Amygdala (tissue), 56 donors: Measurements from ENCODE around the gene BUD23.

Experiments
- DNase-seq, 56 donors: peaks; one replicate each; lab custom pipeline; 2025; lab: John Stamatoyannopoulos, UW

BUD23 gene

DNA sequence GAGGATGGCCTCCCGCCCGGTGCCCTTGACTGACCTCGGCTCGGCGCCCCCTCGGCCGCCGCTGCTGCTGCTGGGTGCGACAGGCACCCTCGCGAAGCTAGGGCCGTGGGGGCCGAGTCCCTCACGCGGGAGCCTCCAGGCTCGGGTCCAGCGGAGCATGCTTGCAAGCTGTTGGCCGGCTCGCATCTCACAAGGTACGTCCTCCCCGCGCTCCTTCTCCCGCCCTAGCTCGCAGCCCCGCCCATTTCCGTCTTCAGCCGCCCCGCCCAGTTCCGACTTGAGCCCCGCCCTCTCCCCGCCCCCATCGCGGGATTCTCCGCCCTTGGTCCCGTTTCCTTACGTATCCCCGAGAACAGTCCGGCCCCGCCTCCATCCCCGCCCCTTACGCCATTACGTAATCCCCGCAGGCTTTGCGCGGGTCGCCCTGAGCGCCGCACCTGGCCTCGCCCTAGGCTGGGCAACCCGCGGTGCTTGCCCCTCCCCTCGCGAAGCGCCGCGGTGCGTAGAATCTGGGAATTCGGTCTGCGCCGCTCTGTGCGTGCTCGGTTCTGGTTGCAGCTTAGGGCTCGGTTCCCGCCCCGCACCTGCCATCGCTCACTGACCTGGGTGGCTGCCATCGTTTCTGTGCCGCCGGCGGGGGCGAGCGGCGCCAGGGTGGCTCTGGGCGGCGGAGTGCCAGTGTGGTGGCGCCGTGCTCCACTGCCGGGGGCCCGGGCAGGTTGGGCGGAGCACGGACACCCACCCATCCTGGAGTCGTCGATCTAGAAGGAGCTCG, 55.4 kb downstream of the BUD23 start, which contains the start of gene ABHD11:
ABHD11 (minus strand) TSS at position 191 of the 775 bp plus-strand sequence; CDS start at position 159, 32 bp downstream.
- peak; percentile 52 to 99 (median 97) for DNase-seq

DNA sequence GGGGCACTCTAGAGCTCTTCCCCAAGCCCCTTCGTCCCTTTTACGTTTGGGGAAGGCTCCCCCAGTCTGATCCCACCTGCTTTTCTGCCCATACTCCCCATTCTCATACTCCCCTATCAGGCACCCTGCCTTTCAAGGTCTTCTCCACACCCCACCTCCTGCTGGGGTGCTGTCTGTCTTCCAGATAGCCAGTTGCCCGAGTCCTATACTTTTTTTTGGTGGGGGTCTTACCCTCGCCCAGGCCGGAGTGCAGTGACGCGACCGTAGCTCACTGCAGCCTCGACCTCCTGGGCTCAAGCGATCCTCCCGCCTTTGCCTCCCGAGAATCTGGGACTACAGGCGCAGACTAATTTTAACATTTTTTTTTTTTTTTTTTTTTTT, 56.0 kb downstream of the BUD23 start:
- peak in 1 of 56 donors; percentile 13 for DNase-seq

DNA sequence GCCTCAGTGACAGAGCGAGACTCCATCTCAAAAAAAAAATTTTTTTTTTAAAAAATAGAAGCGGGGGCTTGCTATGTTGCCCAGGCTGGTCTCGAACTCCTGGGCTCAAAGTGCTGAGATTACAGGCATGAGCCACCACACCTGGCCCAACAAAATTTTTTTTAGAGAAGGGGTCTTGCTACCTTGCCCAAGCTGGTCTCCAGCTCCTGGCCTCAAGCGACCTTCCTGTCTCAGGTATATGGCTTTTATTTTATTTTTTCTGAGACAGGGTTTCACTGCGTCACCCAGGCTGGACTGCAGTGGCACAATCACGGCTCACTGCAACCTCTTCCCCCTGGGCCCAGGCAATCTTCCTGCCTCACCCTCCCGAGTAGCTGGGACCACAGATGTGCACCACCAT, 56.8 kb downstream of the BUD23 start:
- DNase-seq = no peak

DNA sequence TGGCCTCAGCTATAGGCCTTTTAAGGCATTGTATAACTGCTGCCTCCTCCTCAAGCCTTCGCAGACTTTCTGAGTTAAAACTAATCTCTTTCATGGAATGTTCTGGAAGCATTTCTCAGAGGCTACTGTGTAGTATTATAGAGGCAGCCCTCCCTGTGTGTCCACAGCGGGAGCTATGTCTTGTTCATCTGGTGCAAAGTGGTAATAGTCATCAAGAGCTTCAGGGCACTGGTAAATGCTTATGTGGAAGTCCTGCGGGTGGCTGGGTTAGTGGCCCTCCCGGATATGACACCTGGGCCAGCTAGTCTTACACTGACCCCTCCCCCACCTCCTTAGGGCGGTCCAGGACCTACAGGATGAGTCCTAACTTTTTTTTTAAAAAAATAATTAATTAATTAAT, 57.4 kb downstream of the BUD23 start:
- no peak for DNase-seq

DNA sequence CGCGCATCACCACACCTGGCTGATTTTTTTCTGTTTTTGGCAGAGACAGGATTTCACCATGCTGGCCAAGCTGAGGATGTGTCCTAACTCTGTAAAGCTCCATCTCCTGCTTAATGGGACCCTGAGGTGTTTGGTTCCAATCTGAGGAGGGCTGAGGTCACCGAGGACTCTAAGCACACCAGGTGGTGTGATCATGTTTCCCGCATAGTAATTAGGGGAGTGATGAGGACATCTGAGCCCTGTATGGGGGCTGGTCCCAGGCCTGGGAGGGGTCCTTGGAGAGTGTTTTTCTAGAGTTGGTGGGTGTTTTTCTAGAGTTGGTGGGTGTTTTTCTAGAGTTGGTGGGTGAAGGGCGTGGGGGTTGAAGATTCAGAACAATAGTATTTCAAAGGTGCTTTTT, 58.2 kb downstream of the BUD23 start:
- DNase-seq = no peak

DNA sequence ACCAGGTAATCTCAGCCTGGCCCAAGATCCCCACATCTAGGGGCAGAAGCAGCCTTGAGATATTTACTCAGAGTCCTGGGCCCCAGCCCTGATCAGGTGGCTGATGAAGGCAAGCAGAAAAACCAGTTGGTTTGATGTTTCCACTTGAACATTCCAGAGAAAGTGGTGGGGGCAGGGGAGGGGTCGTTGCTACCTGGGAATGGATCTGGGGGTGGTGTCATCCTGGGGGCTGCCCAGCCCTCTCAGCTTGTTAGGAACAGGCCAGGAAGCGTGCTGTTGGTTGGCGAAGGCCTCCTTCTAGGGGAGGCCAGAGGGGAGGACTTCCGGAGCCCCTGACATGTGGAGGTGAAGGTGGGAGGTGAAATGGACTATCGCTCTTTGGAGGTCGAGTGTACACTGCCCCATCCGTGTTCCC, 58.9 kb downstream of the BUD23 start:
- no peak for DNase-seq

DNA sequence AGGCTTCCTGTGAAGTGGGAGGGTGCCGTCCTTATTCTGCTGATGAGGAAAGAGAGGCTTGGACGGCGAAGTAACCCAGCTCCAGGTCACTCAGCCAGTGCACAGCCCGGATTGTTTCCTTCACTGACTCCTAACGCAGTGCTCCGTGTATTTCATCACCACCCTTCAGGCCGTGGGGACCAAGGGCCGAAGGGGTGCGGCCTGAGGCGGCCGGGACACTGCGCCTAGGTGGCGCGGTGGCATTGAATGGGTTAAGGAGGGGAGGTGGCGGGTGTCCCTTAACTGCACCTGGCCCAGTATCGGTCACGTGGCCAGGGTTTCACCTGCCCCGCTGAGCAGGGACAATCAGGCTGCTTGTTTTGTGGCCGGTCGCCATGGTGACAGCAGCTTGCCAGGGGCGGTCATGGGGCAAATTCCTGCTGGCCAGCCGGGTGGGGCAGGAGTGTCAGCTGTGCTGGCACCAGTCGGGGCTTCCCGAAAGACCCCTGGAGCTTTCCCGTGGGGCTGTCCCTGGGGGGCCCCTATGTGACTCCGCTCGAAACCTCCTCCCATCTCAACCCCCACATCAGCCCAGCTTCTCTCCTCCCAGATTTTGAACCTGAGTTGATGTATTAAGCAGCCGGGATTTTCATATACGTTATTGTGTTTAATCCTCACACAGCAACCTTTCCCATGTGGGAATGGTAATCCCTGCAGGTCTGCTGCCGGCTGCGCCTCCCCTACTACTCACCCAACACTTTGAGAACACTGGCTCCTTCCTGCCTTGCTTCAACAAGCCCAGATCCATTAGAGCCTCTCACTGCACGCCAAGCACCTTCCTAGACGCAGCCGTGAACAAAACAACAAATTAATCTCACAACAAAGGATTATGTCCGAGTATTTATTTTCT, 59.6 kb downstream of the BUD23 start:
- peak in 21 of 56 donors; percentile 7 to 84 (median 30) for DNase-seq

DNA sequence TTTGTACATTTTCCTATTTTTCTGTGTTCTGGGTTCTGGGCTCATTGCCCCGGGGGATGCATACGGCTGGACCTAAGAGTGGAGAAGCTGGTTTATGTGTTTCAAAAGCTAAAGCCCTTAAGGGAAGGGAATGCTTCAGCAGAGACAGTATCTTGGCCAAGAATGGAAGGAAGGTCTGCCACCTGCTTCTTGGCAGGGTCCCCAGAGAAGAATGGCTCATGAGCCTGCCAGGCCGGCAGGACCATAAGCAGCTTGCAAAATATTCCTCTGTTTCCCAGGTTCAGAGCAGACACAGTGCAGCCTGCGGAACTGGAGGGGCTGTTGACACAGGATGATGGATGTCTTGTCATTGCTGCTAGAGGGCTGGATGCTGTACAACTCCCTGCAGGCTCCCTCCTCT, 63.0 kb downstream of the BUD23 start:
- no peak for DNase-seq
